Endothelial cell of umbilical vein (primary cell): Measurements from ENCODE around the gene BGN. TPM values are rescaled to one million over a fixed set of nuclear protein-coding genes. Genes with fewer than 3 reads are reported as not detected.

Experiments used
- BruUV-seq: library from RNA; stranded (reverse); fragments of 400-500 nt; replicated peaks from 2 replicates; lab custom pipeline; 2021; lab: Mats Ljungman, UMichigan
- CTCF ChIA-PET: fragments of 300-600, 350-600 bp; sonication (Branson Sonifier 250); formaldehyde crosslinking; loops from one replicate; lab custom pipeline; 2021; ENCODE audit warnings: antibody characterized with exemption, inconsistent platforms; lab: Charles Lee
- POLR2A ChIA-PET: fragments of 300-600, 350-600 bp; sonication (Branson Sonifier 250); formaldehyde crosslinking; loops from one replicate; lab custom pipeline; 2021; ENCODE audit warnings: antibody characterized with exemption, inconsistent platforms; lab: Charles Lee
- DNase-seq: peaks from one replicate; pipeline ENCODE4 v3.0.0-alpha.2; 2011; ENCODE audit warnings: low read depth, low spot score
- FAIRE-seq: peaks from 2 replicates; lab custom pipeline; 2011; peaks lifted over from hg19 to GRCh38; lab: Jason Lieb, UNC
- H2AFZ ChIP-seq: 2 replicates; pipeline ENCODE4 v1.6.0; 2012; ENCODE audit warnings: low read depth, low read length, control low read depth, inconsistent platforms
- H3K27ac ChIP-seq: 2 replicates; pipeline ENCODE4 v1.5.1; 2011; ENCODE audit warnings: low read depth, mild to moderate bottlenecking, control low read depth, low read length, moderate library complexity; ENCODE audit not compliant: insufficient read depth
- H3K27me3 ChIP-seq, 2 experiments: 2 replicates each; pipeline versions ENCODE4 v1.6.0 to v1.6.1; 2011; ENCODE audit warnings: low read length in 2 of 2, mixed read lengths in 1 of 2; ENCODE audit not compliant: control insufficient read depth in 2 of 2, insufficient read depth in 2 of 2
- H3K36me3 ChIP-seq, 2 experiments: 2 replicates in 1 of 2; 3 replicates in 1 of 2; pipeline ENCODE4 v1.5.1; 2011; ENCODE audit warnings: low read length in 2 of 2, mild to moderate bottlenecking in 1 of 2, moderate library complexity in 1 of 2; ENCODE audit not compliant: control insufficient read depth in 2 of 2, insufficient read depth in 2 of 2; ENCODE audit errors: extremely low read depth in 1 of 2
- H3K4me1 ChIP-seq: 3 replicates; pipeline ENCODE4 v1.5.1; 2011; ENCODE audit warnings: mild to moderate bottlenecking, low read length; ENCODE audit not compliant: control insufficient read depth, insufficient read depth; ENCODE audit errors: extremely low read depth
- H3K4me2 ChIP-seq: 2 replicates; pipeline ENCODE4 v1.6.1; 2011; ENCODE audit warnings: low read length, control low read depth, mixed read lengths; ENCODE audit not compliant: insufficient read depth
- H3K4me3 ChIP-seq, 3 experiments: fragments of 200-600 bp in 1 of 3; sonication (generic), shearing (Covaris generic) in 1 of 3; replicated peaks in 1 of 3; 2 replicates each; pipeline ENCODE4 v1.5.1; 2011 to 2016; ENCODE audit warnings: control low read depth in 3 of 3, low read length in 3 of 3, mild to moderate bottlenecking in 2 of 3, inconsistent platforms in 1 of 3, low read depth in 1 of 3, moderate library complexity in 1 of 3; ENCODE audit not compliant: insufficient read depth in 1 of 3
- H3K79me2 ChIP-seq: 2 replicates; pipeline ENCODE4 v1.6.0; 2012; ENCODE audit warnings: low read length, inconsistent platforms; ENCODE audit not compliant: control insufficient read depth, insufficient read depth
- H3K9ac ChIP-seq: replicated peaks from 2 replicates; pipeline ENCODE3; 2011; ENCODE audit warnings: low read length, control low read depth; ENCODE audit not compliant: insufficient read depth; ENCODE audit errors: extremely low read depth
- H3K9me1 ChIP-seq: replicated peaks from 3 replicates; pipeline ENCODE4 v1.6.0; 2011; ENCODE audit warnings: mild to moderate bottlenecking, low read length; ENCODE audit not compliant: control insufficient read depth, insufficient read depth; ENCODE audit errors: extremely low read depth
- H3K9me3 ChIP-seq: replicated peaks from 2 replicates; pipeline ENCODE4 v1.5.1; 2012; ENCODE audit warnings: low read length, inconsistent platforms; ENCODE audit not compliant: control insufficient read depth, insufficient read depth
- H4K20me1 ChIP-seq: replicated peaks from 2 replicates; pipeline ENCODE3; 2011; ENCODE audit warnings: mild to moderate bottlenecking, low read length; ENCODE audit not compliant: control insufficient read depth, insufficient read depth; ENCODE audit errors: extremely low read depth
- CTCF ChIP-seq, 2 donors: IDR thresholded peaks; 1 replicate in 1 of 2; 2 replicates in 1 of 2; pipeline ENCODE4 v1.5.1; 2011; ENCODE audit warnings: low read length in 2 of 2, mild to moderate bottlenecking in 2 of 2, moderate library complexity in 2 of 2, control low read depth in 1 of 2, inconsistent platforms in 1 of 2, low read depth in 1 of 2; ENCODE audit not compliant: insufficient read depth in 1 of 2; ENCODE audit errors: extremely low read depth in 1 of 2
- EZH2 ChIP-seq: IDR thresholded peaks from 2 replicates; pipeline ENCODE4 v1.6.1; 2012; ENCODE audit warnings: borderline replicate concordance, low read depth, mild to moderate bottlenecking, moderate library complexity, low read length, inconsistent platforms; ENCODE audit not compliant: severe bottlenecking
- FOS ChIP-seq: IDR thresholded peaks from 2 replicates; pipeline ENCODE4 v1.6.1; 2011; ENCODE audit warnings: mild to moderate bottlenecking, low read length, moderate library complexity, borderline replicate concordance; ENCODE audit not compliant: insufficient read depth
- GATA2 ChIP-seq: IDR thresholded peaks from 2 replicates; pipeline ENCODE4 v1.7.0; 2011; ENCODE audit warnings: low read depth, mild to moderate bottlenecking, moderate library complexity, mixed read lengths, low read length; ENCODE audit not compliant: insufficient read length, insufficient read depth
- JUN ChIP-seq: IDR thresholded peaks from 2 replicates; pipeline ENCODE4 v1.6.1; 2011; ENCODE audit warnings: borderline replicate concordance, low read depth; ENCODE audit not compliant: insufficient read length, insufficient read depth
- MYC ChIP-seq: IDR thresholded peaks from one replicate; pipeline ENCODE4 v1.6.1; 2011; ENCODE audit warnings: mild to moderate bottlenecking, low read depth, low read length
- POLR2A ChIP-seq: IDR thresholded peaks from 2 replicates; pipeline ENCODE4 v1.6.1; 2012; ENCODE audit warnings: low read depth, mild to moderate bottlenecking, control low read depth, low read length
- POLR2AphosphoS5 ChIP-seq: IDR thresholded peaks from 2 replicates; pipeline ENCODE4 v1.6.1; 2012; ENCODE audit warnings: low read depth, mild to moderate bottlenecking, control low read depth, low read length, moderate library complexity; ENCODE audit not compliant: insufficient read depth
- dilution Hi-C: fragments of 300-500 bp; cut with MboI; formaldehyde crosslinking; loops from one replicate; pipeline ENCODE4 v1.15.0; 2019; ENCODE audit warnings: low sequenced_read_pairs; ENCODE audit not compliant: extremely low pct_ligation_motif_present
- intact Hi-C: fragments of 100-400 bp; cut with micrococcal nuclease; formaldehyde crosslinking; loops from one replicate; pipeline ENCODE4 v1.10.0; 2022
- polyA plus RNA-seq, 4 experiments: library from polyadenylated mRNA; depleted of rRNA in 3 of 4; stranded (reverse) in 3 of 4; unstranded in 1 of 4; fragments of >200 nt; gene quantifications; 2 replicates each; pipeline versions ENCODE4 v1.2.1 to v1.2.3, GENCODE V29; 2011 to 2012; ENCODE audit warnings: missing spikeins in 1 of 4
- total RNA-seq: library from RNA; stranded (reverse); gene quantifications from 2 replicates; pipeline ENCODE4 v1.2.3, GENCODE V29; 2021
- TF ChIP-seq, protein P1 (sequence below): IDR thresholded peaks from 2 replicates; pipeline ENCODE4 v1.6.1; 2011; ENCODE audit not compliant: insufficient read depth, insufficient read length

Gene BGN
- total and polyA plus RNA-seq, 2 donors (not counting 3 experiments of a cell fraction or from before 2014, with no cell fraction given) = 479 to 879 TPM

DNA sequence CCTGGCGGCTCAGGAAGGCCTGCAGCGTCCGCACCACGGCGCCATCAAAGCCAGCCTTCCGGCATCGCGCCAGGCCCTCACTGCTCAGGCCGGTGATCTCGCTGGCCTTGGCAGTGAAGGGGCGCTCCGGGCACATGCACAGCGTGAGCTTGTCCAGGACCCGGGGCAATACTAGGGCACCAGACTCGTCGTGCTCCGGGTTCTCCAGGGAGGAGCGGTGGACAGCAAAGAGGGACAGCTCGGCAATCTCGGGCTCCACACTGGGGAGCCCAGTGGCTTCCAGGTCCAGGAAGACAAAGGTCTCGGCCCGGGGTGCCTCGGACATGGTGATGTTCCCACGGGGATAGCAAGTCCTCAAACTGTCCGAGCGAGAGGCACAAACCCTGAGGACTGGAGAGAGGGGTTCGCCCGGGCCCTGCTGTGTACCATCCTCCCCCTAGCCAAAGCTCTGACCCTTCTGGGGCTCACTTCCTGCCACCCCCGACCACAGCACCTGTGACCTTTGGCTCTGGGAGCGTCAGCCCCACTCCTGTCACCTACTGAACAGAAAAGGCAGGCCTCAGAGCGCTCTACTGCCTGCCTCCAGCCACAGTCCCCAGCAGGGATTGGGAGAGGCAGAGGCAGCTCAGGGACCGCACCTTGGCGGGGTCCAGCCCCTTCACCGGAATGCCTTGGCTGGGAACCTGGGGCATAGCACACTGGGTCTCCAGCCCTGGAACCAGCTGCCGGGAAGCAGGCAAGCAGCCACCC, 49.5 kb upstream of the BGN start:
- Histone ChIP-seq H2AFZ (no peak overlapping the region), H3K9me3 (no peaks in the 10 kb centered on the region), H3K4me3 (no peak overlapping the region), H3K36me3 (no peaks in the 10 kb centered on the region), H3K4me2 (no peak overlapping the region), H3K9ac (no peak overlapping the region), H3K79me2 (no peaks in the 10 kb centered on the region), H4K20me1 (no peaks in the 10 kb centered on the region), H3K9me1 (no peaks in the 10 kb centered on the region), H3K27me3 (no peaks in the 10 kb centered on the region), H3K27ac (no peak overlapping the region), H3K4me1 (no peaks in the 10 kb centered on the region)
- CTCF ChIA-PET = interaction anchor here (1.5 kb wide), 1 partner anchor 16 kb away, joined by 4 read pairs; no protein-coding TSS in a partner anchor
- TF ChIP-seq GATA2 (no peak), MYC (no peak), FOS (no peak), EZH2 (no peak), JUN (no peak), POLR2A (no peak), POLR2AphosphoS5 (no peak), CTCF (IDR thresholded peaks at IDR 0.05; ENCODE audit: extremely low read depth in 1 of 2, insufficient read depth in 1 of 2, low read depth in 1 of 2, low read length in 2 of 2) (no peak)
- TF ChIP-seq, protein P1, sequence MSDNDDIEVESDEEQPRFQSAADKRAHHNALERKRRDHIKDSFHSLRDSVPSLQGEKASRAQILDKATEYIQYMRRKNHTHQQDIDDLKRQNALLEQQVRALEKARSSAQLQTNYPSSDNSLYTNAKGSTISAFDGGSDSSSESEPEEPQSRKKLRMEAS = no peak
- no TSS peak for BruUV-seq
- POLR2A ChIA-PET = no interaction called here
- dilution Hi-C loops (no loop called here), intact Hi-C loops (no loop called here)
- no peak for FAIRE-seq
- no peak for DNase-seq
